Activated naive CD4-positive, alpha-beta T cell treated with anti-CD3 and anti-CD28 coated beads, Interleukin-2, amount 50 U/mL, for 72 hours (primary cell): ENCODE data around the gene ZNF844. TPM values are rescaled to one million over a fixed set of nuclear protein-coding genes. Genes with fewer than 3 reads are reported as not detected.
A peak's percentile ranks its signal among the peaks of the same experiment; 100 is the strongest.
"Not testable (repeated sequence)": the region's sequence is repeated elsewhere in the genome, so short reads cannot be mapped to it uniquely, and the experiment has no call there.

Source experiments
- ATAC-seq, 2 donors: fragments of 150-1000 bp; cut with Tn5 transposase; 2 replicates each; pipeline ENCODE4 v1.10.0; 2021; ENCODE audit warnings: mild to moderate bottlenecking in 2 of 2, moderate library complexity in 2 of 2
- DNase-seq, 2 donors: peaks; one replicate each; pipeline ENCODE4 v3.0.0; 2021 to 2022; ENCODE audit warnings: low spot score in 2 of 2
- H3K27ac Mint-ChIP-seq, 2 donors: one replicate each; pipeline ENCODE4 v1.8.0; 2022; ENCODE audit warnings: mild to moderate bottlenecking in 2 of 2, mixed read lengths in 2 of 2
- H3K36me3 Mint-ChIP-seq, 2 donors: one replicate each; pipeline ENCODE4 v1.8.0; 2022; ENCODE audit warnings: mixed read lengths in 2 of 2
- H3K9me3 Mint-ChIP-seq, 2 donors: one replicate each; pipeline ENCODE4 v1.8.0; 2022; ENCODE audit warnings: mixed read lengths in 2 of 2
- total RNA-seq, 2 donors: library from RNA; stranded (reverse); gene quantifications; one replicate each; pipeline ENCODE4 v1.2.3, GENCODE V29; 2022

The ZNF844 gene
- total RNA-seq = 1 to 10 TPM; 1.6 to 8.3 TPM

GRCh38 chr19:12064590-12065538 is at the start of gene ZNF844:
Gene ZNF844 (plus strand): TSS chr19:12064731. CDS start chr19:12064874, 143 bp downstream.
- DNase-seq = peak; percentile 78 to 93
- H3K36me3 Mint-ChIP-seq = peaks cover 11 to 24% of the 10 kb centered on the region in 2 donors
- ATAC-seq = peak; percentile 87 to 95
- peak within 1 kb of the TSS in 1 of 2 donors; percentile 89 for H3K27ac Mint-ChIP-seq
- H3K9me3 Mint-ChIP-seq = peaks cover 4 to 7% of the 10 kb centered on the region in 2 donors

GRCh38 chr19:12015015-12015752 is 49.3 kb upstream of the ZNF844 start:
- ATAC-seq (no peak), DNase-seq (no peak)
- H3K36me3 Mint-ChIP-seq = peaks cover 57 to 78% of the 10 kb centered on the region in 2 donors
- peaks cover 33 to 42% of the 10 kb centered on the region in 2 donors for H3K9me3 Mint-ChIP-seq
- no peak overlapping the region for H3K27ac Mint-ChIP-seq

DNA sequence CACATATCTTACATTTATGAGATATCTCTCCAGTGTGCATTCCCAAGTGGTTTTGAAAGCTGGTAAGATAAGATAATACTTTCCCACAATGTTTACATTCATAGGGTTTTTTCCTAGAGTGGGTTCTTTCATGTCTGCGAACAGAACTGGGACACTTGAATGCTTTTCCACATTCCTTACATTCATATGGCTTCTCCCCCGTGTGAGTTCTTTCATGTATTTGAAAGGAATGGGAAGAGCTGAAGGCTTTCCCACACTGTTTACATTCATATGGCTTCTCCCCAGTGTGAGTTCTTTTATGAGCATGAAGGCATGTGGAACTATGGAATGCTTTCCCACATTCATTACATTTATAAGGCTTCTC is 48.8 kb upstream of the ZNF844 start:
- H3K9me3 Mint-ChIP-seq = peaks cover 33 to 42% of the 10 kb centered on the region in 2 donors
- no peak for DNase-seq
- ATAC-seq = no peak
- peaks cover 54 to 74% of the 10 kb centered on the region in 2 donors for H3K36me3 Mint-ChIP-seq
- no peak overlapping the region for H3K27ac Mint-ChIP-seq

GRCh38 chr19:12034198-12034597 is 30.3 kb upstream of the ZNF844 start:
- ATAC-seq (no peak), DNase-seq (no peak)
- Mint-ChIP-seq H3K9me3 (peaks cover 0 to 15% of the 10 kb centered on the region in 2 donors), H3K36me3 (peaks cover 0 to 40% of the 10 kb centered on the region in 2 donors), H3K27ac (peak overlapping the region in 1 of 2 donors; percentile 25)

DNA sequence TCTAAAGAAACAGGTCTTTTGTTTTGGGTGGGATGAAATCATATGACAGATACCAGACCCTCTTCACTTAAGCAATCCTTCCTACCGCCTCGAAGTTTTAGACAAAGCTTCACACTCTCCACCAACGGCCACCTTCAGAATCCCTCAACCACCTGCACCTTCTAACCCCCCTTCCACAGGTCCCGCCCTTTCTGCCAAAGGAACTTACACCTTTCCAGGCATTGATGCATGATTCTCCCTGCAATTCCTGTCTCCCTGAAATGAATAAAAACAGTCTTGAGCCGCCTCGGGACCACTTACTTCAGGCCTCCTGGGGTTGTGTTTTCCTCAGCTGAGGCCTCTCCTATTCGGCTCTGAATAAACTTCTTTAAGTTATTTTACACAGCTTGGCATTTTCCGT is 29.9 kb upstream of the ZNF844 start:
- Mint-ChIP-seq H3K36me3 (peaks cover 0 to 40% of the 10 kb centered on the region in 2 donors), H3K27ac (no peak overlapping the region), H3K9me3 (peaks cover 0 to 15% of the 10 kb centered on the region in 2 donors)
- ATAC-seq = no peak
- DNase-seq = no peak

DNA sequence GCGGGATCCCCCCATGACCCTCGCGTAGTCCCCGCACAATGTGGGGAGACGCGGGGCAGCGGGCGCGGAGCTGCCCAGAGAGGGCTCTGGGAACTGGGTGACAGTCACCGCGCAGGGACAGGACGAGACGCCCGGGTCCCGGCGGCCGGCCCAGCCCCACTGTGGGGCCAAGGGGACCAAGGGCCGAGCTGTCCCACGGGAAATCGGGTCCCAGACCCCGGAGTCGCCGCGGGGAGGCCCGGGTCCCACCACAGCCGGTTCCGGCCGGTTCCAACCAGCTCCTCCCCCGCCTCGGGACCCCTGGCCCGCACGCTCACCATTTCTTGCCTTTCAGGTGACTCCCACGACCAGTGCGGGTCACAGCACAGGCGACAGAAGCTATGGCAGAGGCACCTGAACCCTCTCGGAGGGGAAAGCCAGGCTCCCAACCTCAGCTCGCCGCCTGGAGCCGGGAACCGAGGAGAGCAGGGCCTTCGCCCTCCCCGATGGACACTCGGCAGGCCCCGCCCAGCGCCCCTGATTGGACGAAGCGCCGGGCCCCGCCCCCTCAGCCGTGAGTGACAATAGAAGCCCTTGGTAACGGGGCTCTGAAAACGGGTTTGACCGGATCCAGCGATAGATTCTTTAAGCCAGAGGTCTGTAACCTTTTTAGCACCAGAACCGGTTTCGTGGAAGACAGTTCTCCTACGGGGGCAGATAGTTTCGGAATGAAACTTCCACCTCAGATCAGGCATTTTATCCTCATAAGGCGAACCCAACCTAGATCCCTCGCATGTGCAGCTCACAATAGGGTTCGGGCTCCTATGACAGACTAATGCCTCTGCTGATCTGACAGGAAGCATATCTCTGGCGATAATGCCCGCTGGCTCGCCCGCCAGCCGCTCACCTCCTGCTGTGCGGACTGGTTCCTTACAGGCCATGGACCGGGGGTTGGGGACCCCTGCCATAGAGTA is 29.0 kb upstream of the ZNF844 start, which contains the start of gene ZNF433:
ZNF433 (minus strand) TSS at position 460 of the 953 bp plus-strand sequence; CDS start at position 320, 140 bp downstream.
- peaks cover 0 to 13% of the 10 kb centered on the region in 2 donors for H3K9me3 Mint-ChIP-seq
- H3K27ac Mint-ChIP-seq = peak within 1 kb of the TSS in 1 of 2 donors; percentile 81
- H3K36me3 Mint-ChIP-seq = peaks cover 0 to 39% of the 10 kb centered on the region in 2 donors
- ATAC-seq (peak; percentile 92 to 98), DNase-seq (peak; percentile 76 to 82)

GRCh38 chr19:12042893-12043292 is 21.6 kb upstream of the ZNF844 start:
- Mint-ChIP-seq H3K27ac (no peak overlapping the region), H3K36me3 (peaks cover 40 to 52% of the 10 kb centered on the region in 2 donors), H3K9me3 (peaks cover 16 to 30% of the 10 kb centered on the region in 2 donors)
- DNase-seq (no peak), ATAC-seq (no peak)

- DNase-seq (no peak), ATAC-seq (no peak)
- no peak overlapping the region for H3K27ac Mint-ChIP-seq
- peaks cover 40 to 50% of the 10 kb centered on the region in 2 donors for H3K36me3 Mint-ChIP-seq
- peaks cover 16 to 30% of the 10 kb centered on the region in 2 donors for H3K9me3 Mint-ChIP-seq
Measured at GRCh38 chr19:12043752-12044422, 20.6 kb upstream of the ZNF844 start.

DNA sequence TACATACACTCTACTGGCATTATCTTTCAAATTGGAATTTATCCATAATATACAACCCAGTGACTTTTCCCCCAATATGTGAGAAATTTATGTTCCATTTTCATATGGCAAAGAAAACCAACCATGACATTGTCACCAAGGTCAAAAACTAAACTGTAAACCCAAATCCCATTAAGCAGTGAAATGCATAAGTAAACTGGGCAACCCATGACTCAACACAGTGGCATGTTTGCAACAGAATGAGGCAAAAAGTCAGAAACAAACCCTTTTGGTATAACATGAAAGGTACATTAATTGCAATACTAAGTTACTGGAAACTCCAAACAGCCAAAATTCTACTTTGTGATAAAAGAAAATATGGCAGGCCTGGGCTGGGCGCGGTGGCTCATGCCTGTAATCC is 16.7 kb upstream of the ZNF844 start:
- Mint-ChIP-seq H3K36me3 (peaks cover 35 to 45% of the 10 kb centered on the region in 2 donors), H3K9me3 (peaks cover 13 to 25% of the 10 kb centered on the region in 2 donors)
- no peak for ATAC-seq

DNA sequence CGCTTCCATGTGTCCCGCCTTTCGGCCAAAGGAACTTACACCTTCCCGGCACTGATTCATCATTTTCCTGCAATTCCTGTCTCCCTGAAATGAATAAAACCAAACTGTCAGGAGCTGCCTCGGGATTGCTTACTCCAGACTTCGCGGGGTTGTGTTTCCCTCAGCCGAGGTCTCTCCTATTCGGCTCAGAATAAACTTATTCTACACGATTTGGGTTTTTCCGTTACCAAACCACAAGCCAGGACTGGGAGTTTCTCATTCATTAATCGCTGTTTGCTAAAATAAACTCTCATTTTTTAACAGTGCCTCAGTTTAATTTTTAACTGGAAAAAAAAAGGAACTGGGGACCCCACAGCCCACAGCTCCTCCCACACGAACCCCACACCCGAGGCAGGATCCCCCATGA is 12.4 kb upstream of the ZNF844 start:
- DNase-seq = no peak
- H3K36me3 Mint-ChIP-seq = peaks cover 5 to 16% of the 10 kb centered on the region in 2 donors
- peak overlapping the region; percentile 18 to 57 for H3K27ac Mint-ChIP-seq
- no peak for ATAC-seq
- H3K9me3 Mint-ChIP-seq = no peaks in the 10 kb centered on the region

More for the DNA sequence above, 16.7 kb upstream of the ZNF844 start:
- H3K27ac Mint-ChIP-seq = no peak overlapping the region
- no peak for DNase-seq

- peak; percentile 67 to 80 for DNase-seq
- ATAC-seq = peak; percentile 93 to 94
- Mint-ChIP-seq H3K9me3 (no peaks in the 10 kb centered on the region), H3K27ac (peak within 1 kb of the TSS; percentile 18 to 75), H3K36me3 (peaks cover 5 to 16% of the 10 kb centered on the region in 2 donors)
Measured at GRCh38 chr19:12052497-12053169, 11.9 kb upstream of the ZNF844 start, which contains the start of gene ZNF878. Gene ZNF878 (minus strand): TSS chr19:12052961. CDS start chr19:12052801, 160 bp downstream.

- H3K27ac Mint-ChIP-seq = no peak overlapping the region
- no peak for DNase-seq
- no peaks in the 10 kb centered on the region for H3K9me3 Mint-ChIP-seq
- peaks cover 5 to 11% of the 10 kb centered on the region in 2 donors for H3K36me3 Mint-ChIP-seq
- no peak for ATAC-seq
Measured at GRCh38 chr19:12055784-12056183, 8.7 kb upstream of the ZNF844 start.

DNA sequence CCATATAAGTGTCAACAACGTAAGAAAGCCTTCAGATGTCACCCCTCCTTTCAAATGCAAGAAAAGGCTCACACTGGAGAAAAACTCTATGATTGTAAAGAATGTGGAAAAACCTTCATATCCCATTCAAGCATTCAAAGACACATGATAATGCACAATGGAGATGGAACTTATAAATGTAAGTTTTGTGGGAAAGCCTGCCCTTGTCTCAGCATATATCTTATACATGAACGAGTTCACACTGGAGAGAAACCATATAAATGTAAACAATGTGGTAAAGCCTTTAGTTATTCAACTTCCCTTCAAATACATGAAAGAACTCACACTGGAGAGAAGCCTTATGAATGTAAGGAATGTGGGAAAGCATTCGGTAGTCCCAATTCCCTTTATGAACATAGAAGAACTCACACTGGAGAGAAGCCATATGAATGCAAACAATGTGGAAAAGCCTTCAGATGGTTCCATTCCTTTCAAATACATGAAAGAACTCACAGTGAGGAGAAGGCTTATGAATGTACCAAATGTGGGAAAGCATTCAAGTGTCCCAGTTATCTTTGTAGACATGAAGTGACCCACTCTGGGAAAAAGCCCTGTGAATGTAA is 11.1 kb downstream of the ZNF844 start:
- Mint-ChIP-seq H3K27ac (no peak overlapping the region), H3K36me3 (peaks cover 52 to 78% of the 10 kb centered on the region in 2 donors), H3K9me3 (peaks cover 34 to 37% of the 10 kb centered on the region in 2 donors)
- ATAC-seq (no peak), DNase-seq (no peak)

- not testable (repeated sequence) for DNase-seq, H3K27ac Mint-ChIP-seq, ATAC-seq
- H3K36me3 Mint-ChIP-seq = peaks cover 52 to 77% of the 10 kb centered on the region in 2 donors
- peaks cover 31 to 39% of the 10 kb centered on the region in 2 donors for H3K9me3 Mint-ChIP-seq
Measured at GRCh38 chr19:12076331-12076730, 11.8 kb downstream of the ZNF844 start.
